Activated CD4-positive, CD25-positive, alpha-beta regulatory T cell treated with anti-CD3 and anti-CD28 coated beads, Interleukin-2, amount 50 U/mL, for 24 hours (primary cell): ENCODE measurements around the gene RORB.
"Not testable (repeated sequence)": the region's sequence is repeated elsewhere in the genome, so short reads cannot be mapped to it uniquely, and the experiment has no call there.

ENCODE experiments used
- ATAC-seq, 2 donors: fragments of 150-1000 bp; cut with Tn5 transposase; one replicate each; pipeline ENCODE4 v1.10.0; 2021; ENCODE audit warnings: mild to moderate bottlenecking in 1 of 2, moderate library complexity in 1 of 2

RORB gene

GRCh38 chr9:74517188-74517587, 20.1 kb downstream of the RORB start:
- ATAC-seq: no peak

GRCh38 chr9:74519419-74519818, 22.3 kb downstream of the RORB start:
- ATAC-seq: no peak

DNA sequence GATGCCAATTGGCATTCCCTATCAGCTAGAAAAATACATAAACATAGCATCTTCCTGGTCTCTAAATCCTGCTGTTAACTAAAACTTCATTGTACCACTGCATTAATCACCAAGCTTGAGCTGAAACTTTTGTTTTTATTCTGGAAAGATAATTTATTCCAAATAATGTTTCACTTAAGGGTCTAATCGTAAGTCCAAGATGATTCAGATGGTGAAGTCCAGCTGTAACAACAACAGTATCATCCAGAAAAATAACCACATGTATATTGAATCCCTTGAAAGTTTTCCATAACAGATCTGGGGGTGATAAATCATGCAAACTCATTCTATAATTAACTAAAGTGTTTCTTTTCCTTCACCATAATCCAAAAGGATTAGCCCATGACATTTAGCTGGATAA, 23.9 kb downstream of the RORB start:
- ATAC-seq: no peak

- ATAC-seq: no peak
Measured at GRCh38 chr9:74524289-74524688, 27.2 kb downstream of the RORB start.

- no peak for ATAC-seq
Measured at GRCh38 chr9:74526215-74526614, 29.1 kb downstream of the RORB start.

DNA sequence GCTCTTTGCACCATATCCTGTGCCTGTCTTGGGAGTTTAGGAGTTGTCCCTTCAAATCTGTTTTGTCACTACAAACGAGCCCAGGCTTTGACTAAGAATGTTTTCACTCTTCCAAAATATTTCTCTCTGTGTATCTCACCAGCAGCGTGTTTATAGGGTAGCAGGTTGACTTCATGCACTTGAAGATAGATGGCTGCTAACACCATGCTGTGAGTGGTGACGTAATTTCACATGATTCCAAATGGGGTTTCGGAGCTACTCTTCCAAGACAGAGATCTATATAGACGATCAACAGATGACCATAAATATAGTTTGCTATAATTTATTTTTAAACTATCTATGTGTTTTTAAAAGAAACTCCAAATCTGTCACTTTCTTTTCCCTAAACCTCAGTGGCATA, 30.6 kb downstream of the RORB start:
- no peak for ATAC-seq

DNA sequence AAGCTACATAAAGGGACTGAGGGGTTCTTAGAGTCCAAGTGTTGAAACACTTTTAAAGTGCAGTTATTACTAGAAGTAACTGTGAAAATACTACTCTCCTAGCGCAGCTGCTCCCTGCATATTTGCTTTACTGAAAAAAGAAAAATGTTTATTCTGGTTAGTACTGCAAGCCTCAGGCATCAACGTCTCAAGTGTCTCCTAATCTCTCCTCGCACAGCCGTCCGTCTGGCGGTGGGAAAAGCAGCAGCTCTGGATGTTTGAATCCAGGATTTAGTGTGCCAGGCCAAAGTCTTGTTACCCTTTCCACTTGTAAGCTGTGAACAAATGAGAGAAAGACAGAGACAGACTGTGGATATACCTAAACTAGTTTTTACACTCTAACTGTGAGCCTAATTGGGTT, 31.1 kb downstream of the RORB start:
- ATAC-seq: no peak

- not testable (repeated sequence) for ATAC-seq
Measured at GRCh38 chr9:74530458-74530857, 33.3 kb downstream of the RORB start.

GRCh38 chr9:74533253-74533652, 36.1 kb downstream of the RORB start:
- ATAC-seq: no peak

DNA sequence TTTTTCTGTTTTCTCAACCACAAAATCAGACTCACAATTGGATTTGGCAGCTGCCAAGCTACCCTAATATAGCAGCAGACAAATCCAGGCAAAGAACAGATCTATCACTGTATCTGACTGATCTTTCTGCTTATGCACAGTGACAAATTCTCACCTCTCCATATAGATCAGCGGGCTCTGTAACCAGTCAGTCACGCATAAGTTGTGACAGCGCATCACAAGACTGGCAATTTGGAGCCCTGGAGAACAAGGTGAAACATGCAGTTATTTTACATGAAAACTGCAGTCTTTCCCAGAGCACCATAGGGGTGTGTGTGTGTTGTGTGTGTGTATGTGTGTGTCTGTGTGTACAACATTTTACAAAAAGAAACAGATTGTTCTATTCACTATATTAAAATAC, 37.7 kb downstream of the RORB start:
- ATAC-seq: no peak

GRCh38 chr9:74543145-74543544, 46.0 kb downstream of the RORB start:
- ATAC-seq: no peak

DNA sequence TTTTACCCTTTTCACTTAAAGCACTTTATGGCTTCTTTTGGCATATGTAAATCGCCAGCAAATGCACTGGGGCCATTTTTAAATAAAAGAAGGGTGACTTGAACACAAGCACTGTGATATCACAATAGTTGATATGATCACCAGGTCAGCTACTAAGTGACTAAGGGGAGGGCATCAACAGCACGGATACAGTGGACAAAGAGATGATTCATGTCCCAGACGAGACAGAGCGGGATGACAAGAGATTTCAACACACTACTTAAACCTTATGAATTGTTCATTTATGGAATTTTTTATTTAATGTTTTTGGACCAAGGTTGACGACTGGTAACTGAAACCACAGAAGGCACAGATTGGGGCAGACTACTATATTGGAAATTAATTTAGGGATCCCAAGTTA, 54.1 kb downstream of the RORB start:
- no peak for ATAC-seq

DNA sequence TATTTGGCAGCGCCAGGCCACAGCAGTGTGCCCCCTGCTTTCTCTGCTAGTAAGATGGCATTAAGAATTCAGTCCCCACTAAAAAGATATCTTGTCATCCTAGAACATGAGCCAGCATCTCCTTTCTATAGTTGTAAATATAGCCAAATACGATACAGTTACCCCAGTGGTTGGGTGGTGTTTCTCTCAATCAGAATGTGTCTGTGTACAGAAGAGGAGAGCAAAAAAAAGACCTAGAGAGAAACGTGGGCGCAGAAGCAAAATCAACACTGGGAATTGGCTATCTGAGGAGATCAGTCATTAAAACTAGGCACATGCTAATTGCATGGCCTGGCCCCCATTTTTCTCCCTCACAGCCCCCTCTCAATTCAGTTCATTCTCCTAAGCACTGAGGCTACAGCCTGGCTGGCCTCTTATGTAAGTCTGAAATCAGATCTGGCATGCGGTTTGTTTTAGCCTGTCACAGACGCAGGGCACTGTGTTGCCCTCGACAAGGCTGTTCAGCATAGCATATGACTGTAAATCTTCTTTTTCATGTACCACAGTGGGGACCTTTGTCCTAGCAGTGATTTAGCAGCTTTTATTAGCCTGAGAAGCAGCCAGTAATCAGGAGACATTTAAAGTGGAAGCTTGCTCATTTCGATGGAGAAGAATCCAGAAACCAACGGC, 57.8 kb downstream of the RORB start:
- no peak for ATAC-seq

GRCh38 chr9:74555565-74555964, 58.4 kb downstream of the RORB start:
- no peak for ATAC-seq

DNA sequence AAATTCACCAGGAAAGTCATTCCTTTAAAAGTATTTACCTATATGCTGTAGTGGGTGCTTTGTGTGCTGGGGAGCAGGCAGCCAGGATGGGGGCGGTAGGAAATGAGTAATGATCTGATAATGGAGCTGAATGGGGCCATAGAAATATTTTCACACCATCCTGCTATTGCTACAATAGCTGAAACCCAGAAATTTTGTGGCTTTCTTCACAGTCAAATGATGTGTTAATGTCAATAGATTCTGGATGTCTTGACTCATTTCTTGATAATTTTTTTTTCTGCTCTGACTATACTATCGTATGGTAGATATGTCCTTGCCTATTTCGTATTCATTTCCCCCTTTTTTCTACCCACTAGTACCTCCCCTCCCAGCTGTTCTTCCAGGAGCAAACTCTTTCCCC, 59.5 kb downstream of the RORB start:
- ATAC-seq: no peak

DNA sequence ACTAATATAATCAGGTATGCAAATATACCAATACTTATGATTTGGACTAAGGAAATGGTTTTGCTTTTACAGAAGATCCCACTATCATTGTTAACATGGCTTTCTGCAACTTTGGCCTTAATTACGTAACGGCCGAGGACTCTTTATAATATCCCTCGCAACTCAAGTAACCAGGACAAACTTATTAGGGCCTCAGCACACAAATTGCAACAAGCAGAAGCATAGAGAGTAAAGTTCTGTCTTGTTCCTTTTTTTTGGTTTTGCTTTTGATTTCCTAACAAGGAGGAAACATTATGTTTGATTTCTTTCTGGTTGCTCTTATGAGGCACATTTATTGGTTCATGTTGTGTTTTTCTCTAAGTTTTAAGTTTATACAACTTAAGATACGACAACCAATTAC, 60.4 kb downstream of the RORB start:
- ATAC-seq: no peak

- ATAC-seq: no peak
Measured at GRCh38 chr9:74562611-74563010, 65.5 kb downstream of the RORB start.

DNA sequence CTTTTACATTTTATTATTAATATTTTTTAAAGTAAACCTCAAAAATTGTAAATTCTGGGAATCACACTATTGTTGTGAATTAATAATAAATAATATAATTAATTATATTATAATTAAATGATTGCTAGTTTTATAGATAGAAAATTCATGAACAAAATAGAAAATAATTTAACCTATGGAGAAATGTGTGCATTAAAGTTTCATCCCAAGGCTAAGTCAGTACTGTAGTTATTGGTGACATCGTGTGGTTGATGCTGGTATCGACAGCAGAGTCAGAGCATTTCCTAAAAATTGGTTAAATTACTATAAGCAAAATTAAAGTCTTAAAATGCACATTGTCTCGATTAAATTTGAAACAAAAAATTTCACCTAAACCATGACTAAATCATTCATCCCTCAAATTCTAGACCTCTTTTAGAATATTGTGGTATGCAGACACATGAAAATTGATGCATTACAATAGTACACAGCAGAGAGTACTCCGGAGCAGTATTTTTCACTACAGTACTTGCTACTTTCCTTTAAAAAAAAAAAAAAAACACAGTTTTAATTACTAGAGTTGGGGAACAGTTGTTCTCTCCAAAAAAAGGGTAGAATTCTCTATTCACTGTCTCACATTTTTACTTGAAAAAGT, 73.9 kb downstream of the RORB start:
- ATAC-seq: no peak

GRCh38 chr9:74573640-74574191, 76.6 kb downstream of the RORB start:
- ATAC-seq: no peak

DNA sequence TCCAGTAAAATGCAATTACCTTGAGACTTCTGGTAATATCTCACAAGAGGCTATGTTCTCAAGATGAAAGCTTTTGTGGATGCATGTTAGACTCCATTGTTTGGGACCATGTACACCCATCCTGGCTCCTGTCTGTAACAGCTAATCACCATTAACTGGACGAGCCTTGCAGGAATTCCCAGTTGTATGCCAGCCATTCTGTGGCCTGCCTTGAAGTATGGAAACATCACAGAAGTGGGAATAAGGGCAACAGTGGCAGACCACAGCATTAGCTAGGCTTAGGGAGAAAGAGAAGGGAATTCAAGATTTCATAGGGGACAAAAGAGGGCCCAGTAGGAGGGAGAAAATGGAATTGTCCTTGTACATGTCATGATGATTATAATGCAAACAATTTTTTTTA, 79.0 kb downstream of the RORB start:
- no peak for ATAC-seq

DNA sequence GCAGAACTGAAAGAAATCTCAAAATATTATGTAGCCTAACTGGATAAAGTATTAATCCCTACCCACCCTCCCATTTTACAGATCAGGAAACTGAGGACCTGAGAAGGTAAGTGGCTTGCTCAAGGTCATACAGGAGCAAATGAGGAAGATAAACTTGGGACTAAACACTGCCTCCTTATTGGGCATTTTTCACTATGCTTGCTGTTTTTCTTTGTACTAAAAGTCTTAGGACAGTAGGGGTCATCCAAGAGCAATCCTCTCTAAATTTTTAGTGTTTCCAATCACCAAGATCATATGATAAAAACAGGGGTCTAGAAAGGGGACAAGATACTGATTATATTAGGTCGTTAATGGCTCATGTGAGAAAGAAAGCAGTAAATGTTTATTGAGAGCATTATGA, 80.8 kb downstream of the RORB start:
- ATAC-seq: no peak

- no peak for ATAC-seq
Measured at GRCh38 chr9:74589576-74589975, 92.4 kb downstream of the RORB start.

DNA sequence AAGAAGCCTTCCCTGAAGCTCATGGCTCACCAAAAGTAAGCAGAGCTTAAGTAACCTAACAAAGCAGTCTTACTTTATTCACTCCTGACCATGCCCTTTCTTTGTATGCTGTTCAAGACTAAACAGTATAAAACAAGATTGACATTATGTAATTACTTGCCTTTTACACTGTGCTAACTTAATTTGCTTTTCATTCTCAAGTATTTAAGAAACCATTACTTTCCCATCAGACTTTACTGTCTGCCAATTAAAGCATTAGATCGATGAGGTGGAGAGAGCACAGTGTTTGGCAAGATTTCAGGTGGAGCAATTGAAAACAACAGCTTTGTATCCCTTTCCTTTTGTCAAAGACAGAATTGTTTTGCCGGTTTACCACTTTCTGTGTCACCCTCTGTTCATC, 98.2 kb downstream of the RORB start:
- ATAC-seq: no peak

- ATAC-seq: no peak
Measured at GRCh38 chr9:74598874-74599273, 101.7 kb downstream of the RORB start.
